ENCODE results near the gene SCAPER. TPM values are rescaled to one million over a fixed set of nuclear protein-coding genes. Genes with fewer than 3 reads are reported as not detected.

The SCAPER gene
- total RNA-seq, 1 donor from 2014 or later: 20.8 TPM

- H3K27me3 ChIP-seq (ENCODE audit: control insufficient read depth, insufficient read depth, low read length): no peaks in the 10 kb centered on the region
- DNase-seq (ENCODE audit: low read depth): no peak
- TF ChIP-seq CTCF (IDR thresholded peaks at IDR 0.05; ENCODE audit: insufficient read depth, low read length, poor library complexity, severe bottlenecking): no peak
- no peak overlapping the region for H3K4me3 ChIP-seq (ENCODE audit: low read depth, low read length)
- H3K36me3 ChIP-seq (ENCODE audit: control insufficient read depth, insufficient read depth, low read length): no peaks in the 10 kb centered on the region
Measured at GRCh38 chr15:76546805-76547204, 358.3 kb downstream of the SCAPER start.

- TF ChIP-seq CTCF (IDR thresholded peaks at IDR 0.05; ENCODE audit: insufficient read depth, low read length, poor library complexity, severe bottlenecking): no peak
- no peaks in the 10 kb centered on the region for H3K36me3 ChIP-seq (ENCODE audit: control insufficient read depth, insufficient read depth, low read length)
- H3K4me3 ChIP-seq (ENCODE audit: low read depth, low read length): no peak overlapping the region
- no peaks in the 10 kb centered on the region for H3K27me3 ChIP-seq (ENCODE audit: control insufficient read depth, insufficient read depth, low read length)
- DNase-seq (ENCODE audit: low read depth): no peak
Measured at GRCh38 chr15:76533995-76534394, 371.1 kb downstream of the SCAPER start.

- Histone ChIP-seq H3K4me3 (ENCODE audit: low read depth, low read length) (no peak overlapping the region), H3K36me3 (ENCODE audit: control insufficient read depth, insufficient read depth, low read length) (no peaks in the 10 kb centered on the region), H3K27me3 (ENCODE audit: control insufficient read depth, insufficient read depth, low read length) (no peaks in the 10 kb centered on the region)
- DNase-seq (ENCODE audit: low read depth): no peak
- TF ChIP-seq CTCF (IDR thresholded peaks at IDR 0.05; ENCODE audit: insufficient read depth, low read length, poor library complexity, severe bottlenecking): no peak
Measured at GRCh38 chr15:76533060-76533820, 371.9 kb downstream of the SCAPER start.

GRCh38 chr15:76529911-76530310, 375.2 kb downstream of the SCAPER start:
- H3K27me3 ChIP-seq (ENCODE audit: control insufficient read depth, insufficient read depth, low read length): no peaks in the 10 kb centered on the region
- no peak for TF ChIP-seq CTCF (IDR thresholded peaks at IDR 0.05; ENCODE audit: insufficient read depth, low read length, poor library complexity, severe bottlenecking)
- H3K36me3 ChIP-seq (ENCODE audit: control insufficient read depth, insufficient read depth, low read length): no peaks in the 10 kb centered on the region
- DNase-seq (ENCODE audit: low read depth): no peak
- H3K4me3 ChIP-seq (ENCODE audit: low read depth, low read length): no peak overlapping the region

- no peak for DNase-seq (ENCODE audit: low read depth)
- H3K27me3 ChIP-seq (ENCODE audit: control insufficient read depth, insufficient read depth, low read length): no peaks in the 10 kb centered on the region
- H3K4me3 ChIP-seq (ENCODE audit: low read depth, low read length): no peak overlapping the region
- H3K36me3 ChIP-seq (ENCODE audit: control insufficient read depth, insufficient read depth, low read length): no peaks in the 10 kb centered on the region
- no peak for TF ChIP-seq CTCF (IDR thresholded peaks at IDR 0.05; ENCODE audit: insufficient read depth, low read length, poor library complexity, severe bottlenecking)
Measured at GRCh38 chr15:76526111-76526510, 379.0 kb downstream of the SCAPER start.

GRCh38 chr15:76517910-76518309, 387.2 kb downstream of the SCAPER start:
- H3K4me3 ChIP-seq (ENCODE audit: low read depth, low read length): no peak overlapping the region
- no peaks in the 10 kb centered on the region for H3K36me3 ChIP-seq (ENCODE audit: control insufficient read depth, insufficient read depth, low read length)
- H3K27me3 ChIP-seq (ENCODE audit: control insufficient read depth, insufficient read depth, low read length): no peaks in the 10 kb centered on the region
- TF ChIP-seq CTCF (IDR thresholded peaks at IDR 0.05; ENCODE audit: insufficient read depth, low read length, poor library complexity, severe bottlenecking): no peak
- DNase-seq (ENCODE audit: low read depth): no peak

Data from kidney epithelial cell (primary cell).